ENCODE results near the gene HNRNPAB.
"Not testable (repeated sequence)": the region's sequence is repeated elsewhere in the genome, so short reads cannot be mapped to it uniquely, and the experiment has no call there.

The HNRNPAB gene

DNA sequence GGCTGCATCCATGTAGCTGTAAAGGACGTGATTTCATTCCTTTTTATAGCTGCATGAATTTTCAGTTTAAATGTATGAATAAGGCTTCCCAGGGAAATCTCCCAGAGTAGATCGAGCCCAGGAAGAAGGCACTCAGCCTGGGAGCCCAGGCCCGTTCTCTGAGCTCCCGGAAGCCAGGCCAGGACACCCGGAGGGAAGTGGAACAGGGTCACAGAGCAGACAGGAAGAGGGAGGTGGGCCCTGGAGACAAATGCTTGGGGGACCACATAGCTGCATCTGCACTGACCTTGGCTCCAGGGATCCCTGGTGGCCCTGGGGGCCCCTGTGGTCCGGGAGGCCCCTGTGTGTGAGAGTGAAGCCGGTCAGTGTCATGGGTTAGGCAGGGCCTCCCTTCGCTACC lies 47.9 kb downstream of the HNRNPAB start:
- TF ChIP-seq, protein P1, sequence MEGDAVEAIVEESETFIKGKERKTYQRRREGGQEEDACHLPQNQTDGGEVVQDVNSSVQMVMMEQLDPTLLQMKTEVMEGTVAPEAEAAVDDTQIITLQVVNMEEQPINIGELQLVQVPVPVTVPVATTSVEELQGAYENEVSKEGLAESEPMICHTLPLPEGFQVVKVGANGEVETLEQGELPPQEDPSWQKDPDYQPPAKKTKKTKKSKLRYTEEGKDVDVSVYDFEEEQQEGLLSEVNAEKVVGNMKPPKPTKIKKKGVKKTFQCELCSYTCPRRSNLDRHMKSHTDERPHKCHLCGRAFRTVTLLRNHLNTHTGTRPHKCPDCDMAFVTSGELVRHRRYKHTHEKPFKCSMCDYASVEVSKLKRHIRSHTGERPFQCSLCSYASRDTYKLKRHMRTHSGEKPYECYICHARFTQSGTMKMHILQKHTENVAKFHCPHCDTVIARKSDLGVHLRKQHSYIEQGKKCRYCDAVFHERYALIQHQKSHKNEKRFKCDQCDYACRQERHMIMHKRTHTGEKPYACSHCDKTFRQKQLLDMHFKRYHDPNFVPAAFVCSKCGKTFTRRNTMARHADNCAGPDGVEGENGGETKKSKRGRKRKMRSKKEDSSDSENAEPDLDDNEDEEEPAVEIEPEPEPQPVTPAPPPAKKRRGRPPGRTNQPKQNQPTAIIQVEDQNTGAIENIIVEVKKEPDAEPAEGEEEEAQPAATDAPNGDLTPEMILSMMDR (IDR thresholded peaks at IDR 0.05; ENCODE audit: insufficient read depth, low read length, missing control alignments) = no peak
- POLR2A ChIA-PET = no interaction called here
- CTCF ChIA-PET = interaction anchor here (2.9 kb wide), 1 partner anchor 17 kb away, joined by 13 read pairs; no protein-coding TSS in a partner anchor
- H3K4me3 ChIP-seq (ENCODE audit: low read depth, low read length) = no peak overlapping the region
- no peak for DNase-seq (ENCODE audit: low read depth, low spot score)

DNA sequence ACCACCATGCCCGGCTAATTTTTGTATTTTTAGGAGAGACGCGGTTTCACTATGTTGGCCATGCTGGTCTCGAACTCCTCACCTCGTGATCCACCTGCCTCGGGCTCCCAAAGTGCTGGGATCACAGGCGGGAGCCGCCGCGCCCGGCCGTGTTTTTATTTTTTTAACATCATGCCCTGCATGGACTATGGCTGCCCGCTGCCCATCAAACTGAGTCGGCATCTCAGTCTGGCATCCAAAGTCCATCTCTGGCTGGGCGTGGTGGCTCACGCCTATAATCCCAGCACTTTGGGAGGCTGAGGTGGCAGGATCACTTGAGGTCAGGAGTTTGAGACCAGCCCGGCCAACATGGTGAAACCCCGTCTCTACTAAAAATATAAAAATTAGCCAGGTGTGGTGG lies 49.3 kb downstream of the HNRNPAB start:
- CTCF ChIA-PET = interaction anchor here (2.9 kb wide), 1 partner anchor 18 kb away, joined by 13 read pairs; no protein-coding TSS in a partner anchor
- DNase-seq (ENCODE audit: low read depth, low spot score); H3K4me3 ChIP-seq (ENCODE audit: low read depth, low read length); POLR2A ChIA-PET: not testable (repeated sequence)

DNA sequence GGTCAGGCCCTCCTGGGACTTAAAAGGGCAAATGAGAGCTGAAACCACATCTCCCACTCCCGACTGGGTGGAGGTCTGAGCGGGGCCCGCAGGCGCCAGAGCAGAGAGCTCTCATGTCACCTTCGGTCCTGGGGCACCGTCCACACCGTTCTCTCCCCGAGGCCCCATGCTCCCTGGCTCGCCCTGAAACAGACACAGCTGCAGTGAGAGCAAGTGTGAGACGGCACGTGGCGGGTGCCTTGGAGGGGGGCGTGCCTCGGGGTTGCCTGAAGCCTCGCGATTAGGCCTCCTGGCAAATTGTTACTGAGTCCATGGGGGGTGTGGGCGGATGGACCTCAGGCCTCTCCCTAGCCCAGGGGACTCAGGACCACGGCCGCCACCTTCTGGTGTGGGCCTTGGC lies 52.4 kb downstream of the HNRNPAB start:
- ChIA-PET CTCF (interaction anchor here (1.3 kb wide), 1 partner anchor 23 kb away, joined by 5 read pairs; no protein-coding TSS in a partner anchor), POLR2A (no interaction called here)
- H3K4me3 ChIP-seq (ENCODE audit: low read depth, low read length) = no peak overlapping the region
- TF ChIP-seq, protein P1 (IDR thresholded peaks at IDR 0.05; ENCODE audit: insufficient read depth, low read length, missing control alignments) = no peak
- DNase-seq (ENCODE audit: low read depth, low spot score) = no peak

DNA sequence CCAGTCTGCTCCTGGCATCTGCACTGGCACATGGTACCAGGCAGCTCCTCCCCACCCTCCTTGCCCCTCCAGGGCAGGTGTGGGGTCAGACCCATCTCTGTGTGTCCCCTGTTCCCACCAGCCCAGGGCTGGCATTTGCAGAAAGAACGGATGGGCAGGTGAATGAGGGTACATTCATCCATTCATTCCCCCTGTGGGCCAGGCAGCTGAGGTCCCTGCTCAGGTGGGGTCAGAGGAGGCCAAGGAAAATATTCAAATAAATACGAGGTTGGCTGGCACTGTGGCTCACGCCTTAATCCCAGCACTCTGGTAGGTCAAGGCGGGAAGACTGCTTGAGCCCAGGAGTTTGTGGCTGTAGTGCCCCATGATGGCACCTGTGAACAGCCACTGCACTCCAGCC lies 53.3 kb downstream of the HNRNPAB start:
- no peak for DNase-seq (ENCODE audit: low read depth, low spot score)
- H3K4me3 ChIP-seq (ENCODE audit: low read depth, low read length) = no peak overlapping the region
- POLR2A ChIA-PET = no interaction called here
- CTCF ChIA-PET = interaction anchor here (1.3 kb wide), 1 partner anchor 22 kb away, joined by 5 read pairs; no protein-coding TSS in a partner anchor
- TF ChIP-seq, protein P1 (IDR thresholded peaks at IDR 0.05; ENCODE audit: insufficient read depth, low read length, missing control alignments) = no peak

DNA sequence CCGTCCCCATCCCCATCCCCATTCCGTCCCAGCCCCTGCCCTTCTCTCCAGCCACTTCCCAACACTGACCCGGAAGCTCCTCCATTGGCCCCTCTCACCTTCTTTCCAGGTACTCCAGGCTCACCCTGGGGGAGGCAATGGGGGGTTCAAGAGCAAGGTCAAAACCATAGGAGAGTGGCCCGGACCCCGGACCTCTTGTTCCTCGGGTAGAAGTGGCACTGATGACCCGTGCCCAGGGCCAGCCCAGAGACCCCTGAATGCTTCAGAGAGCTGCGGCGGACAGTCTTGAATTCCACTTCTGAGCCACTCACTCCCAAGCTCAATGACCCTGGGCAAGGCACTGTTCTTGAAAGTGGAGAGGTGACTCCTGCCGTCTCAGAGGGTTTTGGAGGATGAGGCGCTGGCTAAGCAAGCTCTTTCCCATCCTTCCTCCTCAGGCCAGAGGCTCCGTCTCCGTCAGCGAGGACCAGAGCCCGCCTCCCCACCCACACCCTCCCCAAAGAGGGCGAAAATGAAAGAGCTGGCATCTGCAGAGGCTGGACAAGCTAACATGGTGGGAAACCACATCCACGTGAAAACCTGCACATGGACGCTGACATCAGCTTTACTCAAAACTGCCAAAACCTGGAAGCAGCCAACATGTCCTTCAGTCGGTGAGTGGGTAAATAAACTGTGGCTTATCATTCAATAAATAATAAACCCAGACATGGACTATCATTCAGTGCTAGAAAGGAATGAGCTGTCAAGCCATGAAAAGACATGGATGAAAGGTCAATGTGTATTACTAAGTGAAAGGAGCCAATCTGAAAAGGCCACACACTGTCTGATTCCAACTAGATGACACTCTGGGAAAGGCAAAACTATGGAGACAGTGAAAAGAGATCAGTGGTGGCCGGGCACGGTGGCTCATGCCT lies 55.5 kb downstream of the HNRNPAB start:
- DNase-seq (ENCODE audit: low read depth, low spot score) = no peak
- TF ChIP-seq, protein P1 (IDR thresholded peaks at IDR 0.05; ENCODE audit: insufficient read depth, low read length, missing control alignments) = no peak
- POLR2A ChIA-PET = no interaction called here
- no peak overlapping the region for H3K4me3 ChIP-seq (ENCODE audit: low read depth, low read length)
- CTCF ChIA-PET = no interaction called here

Measured in AG04449 (cell line).